CD4-positive, alpha-beta T cell treated with Interleukin-10 for 1 hour (primary cell): ENCODE results near the gene IQCN.
"Not testable (repeated sequence)": the region's sequence is repeated elsewhere in the genome, so short reads cannot be mapped to it uniquely, and the experiment has no call there.

ENCODE experiments used
- DNase-seq: peaks from one replicate; pipeline ENCODE4 v3.0.0-alpha.2; 2020

Gene IQCN

GRCh38 chr19:18229915-18230314 lies 44.3 kb downstream of the IQCN start:
- no peak for DNase-seq

GRCh38 chr19:18229474-18229873 lies 44.8 kb downstream of the IQCN start:
- no peak for DNase-seq

- no peak for DNase-seq
Measured at GRCh38 chr19:18227781-18228271, 46.4 kb downstream of the IQCN start.

DNA sequence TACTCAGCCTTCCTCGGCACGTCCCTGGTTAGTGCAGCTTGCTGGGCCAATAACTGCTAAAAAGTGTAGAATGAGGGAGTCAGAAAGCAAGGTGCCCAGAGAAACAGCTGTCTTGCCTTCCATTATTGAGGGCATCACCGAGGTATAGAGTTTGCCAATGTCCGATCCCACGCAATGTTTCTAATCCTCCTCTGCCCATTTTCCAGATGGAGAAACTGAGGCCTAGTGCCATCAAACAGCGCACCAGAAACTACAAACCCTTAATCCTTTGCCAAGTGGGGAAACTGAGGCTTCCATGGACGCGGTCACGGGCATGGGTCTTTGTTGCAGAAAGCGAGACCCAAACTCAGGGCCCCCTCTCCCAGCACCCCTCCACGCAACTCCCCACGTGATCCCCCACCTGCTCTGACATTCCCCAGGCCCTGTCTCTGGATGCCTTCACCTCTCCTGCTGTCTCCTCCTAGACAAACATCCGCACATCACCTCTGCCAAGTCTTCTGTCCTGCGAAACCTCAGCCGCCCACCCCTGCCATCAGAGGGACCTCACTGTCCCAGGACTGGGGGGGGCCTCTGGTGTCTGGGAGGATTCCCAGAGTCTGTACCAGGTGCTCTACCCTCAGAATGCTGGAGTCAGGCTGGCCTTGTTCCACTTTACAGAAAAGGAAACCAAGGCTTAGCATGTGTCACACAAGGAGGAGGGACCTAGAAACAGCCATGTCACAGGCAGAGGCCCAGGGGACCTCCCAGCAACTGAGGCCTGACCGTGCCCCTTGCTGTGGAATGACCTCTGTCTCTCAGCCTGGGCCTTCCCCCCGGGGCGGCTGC lies 47.1 kb downstream of the IQCN start:
- no peak for DNase-seq

DNA sequence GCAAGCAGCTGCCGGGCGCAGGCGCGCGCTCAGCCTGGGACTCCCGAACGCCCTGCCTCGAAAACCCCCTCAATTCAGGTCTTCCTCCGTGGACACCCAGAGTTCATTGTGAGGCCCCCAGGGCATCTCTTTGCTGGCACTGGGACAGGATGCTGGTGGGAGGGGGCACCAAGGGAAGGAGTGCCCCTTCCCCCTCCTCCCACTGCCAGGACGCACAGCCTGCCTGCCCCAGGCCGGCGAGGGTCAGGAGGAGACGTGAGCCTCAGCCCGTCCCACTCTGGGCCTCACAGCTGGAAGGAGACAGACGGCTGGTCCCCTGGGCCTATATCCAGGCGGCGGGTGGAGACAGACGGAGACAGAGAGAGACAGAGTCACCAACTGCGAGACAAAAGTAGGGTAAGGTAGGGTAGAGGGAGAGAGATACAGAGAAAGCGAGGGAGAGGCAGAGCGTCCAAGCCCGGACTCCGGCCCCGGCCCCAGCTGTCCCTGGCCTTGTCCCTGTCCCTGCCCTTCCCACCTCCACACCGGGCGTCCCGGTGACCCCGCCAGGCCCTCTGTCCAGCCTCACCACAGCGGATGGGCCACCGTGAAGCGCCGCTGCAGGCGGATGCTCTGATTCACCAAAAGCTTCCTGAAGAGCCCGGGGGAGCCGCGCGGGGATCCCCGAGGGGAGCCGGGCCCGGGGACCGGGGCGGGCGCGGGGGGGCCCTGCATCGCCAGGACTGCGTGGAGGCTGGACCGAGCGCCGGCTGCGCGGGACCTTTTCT lies 48.4 kb downstream of the IQCN start, which contains the start of gene PDE4C:
Gene PDE4C, minus strand, starts transcription at position 737 of the 767 bp plus-strand sequence. Its CDS starts 23 bp downstream, at position 714.
- no peak for DNase-seq

DNA sequence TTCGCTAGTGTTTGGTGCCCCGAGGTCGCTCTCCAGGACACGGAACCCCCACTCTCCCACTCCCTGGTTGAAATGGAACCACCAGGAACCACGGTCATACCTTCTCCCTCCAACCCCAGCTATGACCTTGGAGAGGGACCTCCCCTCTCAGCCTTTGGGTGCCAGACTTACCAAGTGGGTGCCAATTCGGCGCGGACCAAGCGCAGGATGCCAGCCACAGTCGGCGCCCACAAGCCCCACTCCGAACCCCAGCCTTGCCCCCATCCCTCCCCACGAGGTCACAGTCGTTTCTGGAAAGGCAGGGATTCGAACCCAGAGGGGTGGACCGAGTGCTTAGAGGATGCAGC lies 48.9 kb downstream of the IQCN start:
- DNase-seq = no peak

GRCh38 chr19:18224525-18225354 lies 49.5 kb downstream of the IQCN start:
- DNase-seq = peak; percentile 90

GRCh38 chr19:18223860-18224524 lies 50.3 kb downstream of the IQCN start:
- peak; percentile 20 for DNase-seq

DNA sequence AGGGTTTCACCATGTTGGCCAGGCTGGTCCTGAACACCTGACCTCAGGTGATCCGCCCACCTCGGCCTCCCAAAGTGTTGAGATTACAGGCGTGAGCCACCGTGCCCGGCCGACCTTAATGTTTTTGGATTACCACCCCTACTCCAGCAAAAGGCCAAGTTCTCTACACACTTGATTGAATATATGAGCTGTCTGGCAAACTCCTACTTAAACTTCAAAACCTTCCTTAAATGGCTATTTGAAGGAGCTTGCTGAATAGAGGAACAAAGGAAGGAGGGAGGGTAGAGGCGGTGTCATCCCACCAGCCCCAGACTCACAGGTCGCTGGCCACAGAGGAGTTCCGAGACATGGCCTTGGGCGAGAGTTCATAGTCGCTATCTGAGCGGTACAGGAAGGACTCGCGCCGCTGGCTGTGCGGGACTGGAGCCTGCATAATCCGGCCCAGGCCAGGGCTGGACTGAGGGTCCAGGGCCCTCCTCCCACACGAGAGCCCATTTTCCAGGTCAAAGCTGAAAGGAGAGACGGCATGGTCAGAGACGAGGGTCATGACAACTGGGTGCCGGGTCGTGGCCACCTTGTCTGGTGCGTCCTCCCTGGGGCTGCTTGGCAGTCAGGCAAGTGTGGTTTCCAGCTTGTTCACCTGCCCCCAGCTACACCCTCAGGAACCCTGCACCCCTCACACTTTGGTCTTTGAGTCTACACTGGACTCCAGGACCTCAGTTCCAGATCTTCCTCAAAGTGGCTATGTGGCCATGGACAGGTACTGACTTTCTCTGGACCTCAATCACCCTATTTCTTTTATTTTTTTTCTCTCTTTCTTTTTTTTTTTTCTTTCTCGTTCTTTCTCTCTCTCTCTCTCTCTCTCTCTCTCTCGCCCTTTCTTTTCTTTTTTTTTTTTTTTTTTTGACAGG lies 52.2 kb downstream of the IQCN start:
- no peak for DNase-seq

DNA sequence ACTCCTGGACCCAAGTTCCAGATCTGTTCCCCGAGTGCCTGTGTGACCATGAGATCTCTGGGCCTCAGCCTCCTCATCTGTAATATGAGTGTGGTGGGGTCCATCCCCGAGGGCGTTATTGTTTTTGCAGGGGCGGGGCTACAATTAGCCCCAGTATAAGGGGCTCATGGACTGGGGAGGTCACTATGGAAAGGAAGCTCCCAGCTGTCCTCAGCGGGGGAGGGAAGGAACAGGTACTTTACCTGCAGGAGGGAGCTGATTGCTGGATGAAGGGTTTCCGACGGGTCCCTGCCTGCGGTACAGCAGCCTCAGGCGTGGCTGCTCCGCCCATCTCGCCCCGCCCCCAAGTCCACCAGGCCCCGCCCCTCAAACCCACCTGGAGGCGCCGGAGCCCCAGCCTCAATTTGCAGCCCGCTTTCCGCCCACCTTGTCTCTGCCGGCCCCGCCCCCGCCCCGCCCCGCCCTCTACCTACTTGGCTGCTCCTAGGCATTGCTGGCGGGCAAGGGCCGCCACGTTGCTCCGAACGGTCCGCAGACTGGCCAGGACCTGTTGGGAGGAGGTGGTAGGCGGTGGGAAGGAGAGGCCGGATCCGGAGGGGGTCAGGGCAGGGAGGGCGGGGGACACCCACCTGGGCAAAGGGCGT lies 53.5 kb downstream of the IQCN start:
- peak; percentile 19 for DNase-seq

- DNase-seq = no peak
Measured at GRCh38 chr19:18219911-18220631, 54.2 kb downstream of the IQCN start.

GRCh38 chr19:18218600-18218999 lies 55.7 kb downstream of the IQCN start:
- DNase-seq = no peak

- no peak for DNase-seq
Measured at GRCh38 chr19:18218159-18218558, 56.1 kb downstream of the IQCN start.

GRCh38 chr19:18216789-18217188 lies 57.5 kb downstream of the IQCN start:
- DNase-seq = no peak

DNA sequence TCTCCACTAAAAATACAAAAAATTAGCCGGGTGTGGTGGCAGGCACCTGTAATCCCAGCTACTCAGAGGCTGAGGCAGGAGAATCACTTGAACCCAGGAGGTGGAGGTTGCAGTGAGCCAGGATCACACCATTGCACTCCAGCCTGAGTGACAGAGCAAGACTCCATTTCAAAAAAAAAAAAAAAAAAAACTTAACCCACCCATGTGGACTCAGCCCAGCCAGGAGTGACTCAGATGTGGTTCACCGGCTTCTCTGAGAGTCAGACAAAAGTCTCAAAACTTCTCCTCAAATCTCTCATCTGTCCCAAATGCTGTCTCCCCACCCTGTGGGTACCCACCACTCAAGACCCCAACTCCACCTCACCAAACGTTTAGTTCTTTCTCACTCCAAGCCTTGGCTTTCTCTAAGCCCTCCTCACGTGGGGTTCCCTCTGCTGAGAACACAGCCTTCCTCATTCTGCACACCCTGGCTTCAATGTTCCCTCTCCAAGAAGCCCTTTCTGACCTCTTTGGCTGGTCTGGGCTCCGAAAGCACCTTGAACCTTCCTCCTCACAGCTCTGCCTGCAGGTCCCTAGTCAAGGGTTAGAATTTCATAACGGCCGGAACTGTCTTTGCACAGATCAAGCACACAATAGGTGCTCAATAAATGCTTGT lies 59.3 kb downstream of the IQCN start:
- no peak for DNase-seq

- no peak for DNase-seq
Measured at GRCh38 chr19:18211683-18212082, 62.6 kb downstream of the IQCN start.

DNA sequence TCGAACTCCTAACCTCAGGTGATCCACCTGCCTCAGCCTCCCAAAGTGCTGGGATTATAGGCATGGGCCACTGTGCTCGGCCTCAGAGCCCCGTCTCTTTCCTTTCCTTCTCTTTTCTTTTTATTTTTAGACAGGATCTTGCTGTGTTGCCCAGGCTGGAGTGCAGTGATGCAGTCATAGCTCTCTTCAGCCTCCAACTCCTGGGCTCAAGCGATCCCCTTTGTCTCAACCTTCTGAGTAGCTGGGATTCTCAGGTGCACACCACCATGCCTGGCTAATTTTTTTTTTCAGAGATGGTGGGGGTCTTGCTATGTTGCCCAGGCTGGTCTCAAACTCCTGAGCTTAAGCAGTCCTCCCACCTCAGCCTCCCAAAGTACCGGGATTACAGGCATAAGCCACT lies 64.3 kb downstream of the IQCN start:
- not testable (repeated sequence) for DNase-seq

GRCh38 chr19:18208098-18208951 lies 65.9 kb downstream of the IQCN start:
- peak; percentile 57 for DNase-seq
